Neural cell (in vitro differentiated cells): Measurements from ENCODE around the gene SMAD5. TPM values are rescaled to one million over a fixed set of nuclear protein-coding genes. Genes with fewer than 3 reads are reported as not detected.

Experiments used
- H2AFZ ChIP-seq: fragments of 200-600, 300-800 bp; sonication (generic), shearing (Covaris generic); 2 replicates; pipeline ENCODE4 v1.6.0; 2014; ENCODE audit warnings: low read depth, mild to moderate bottlenecking, antibody characterized with exemption, low read length, moderate library complexity
- H3F3A ChIP-seq: fragments of 200-600 bp; shearing (Covaris generic); 2 replicates; pipeline ENCODE4 v1.6.1; 2016; ENCODE audit warnings: mild to moderate bottlenecking, moderate library complexity, mixed read lengths, antibody characterized with exemption, low read length; ENCODE audit not compliant: insufficient read depth, poor library complexity, severe bottlenecking
- H3K27ac ChIP-seq: fragments of 200-600, 300-800 bp; sonication (generic), shearing (Covaris generic); 2 replicates; pipeline ENCODE4 v1.5.1; 2014; ENCODE audit warnings: mild to moderate bottlenecking, low read length, moderate library complexity
- H3K27me3 ChIP-seq: fragments of 300-800, 200-600 bp; sonication (generic), shearing (Covaris generic); 2 replicates; pipeline ENCODE4 v1.6.0; 2014; ENCODE audit warnings: mild to moderate bottlenecking, low read depth, low read length, moderate library complexity; ENCODE audit not compliant: insufficient read depth
- H3K36me3 ChIP-seq: fragments of 300-800, 200-600 bp; sonication (generic), shearing (Covaris generic); 2 replicates; pipeline ENCODE4 v1.5.1; 2014; ENCODE audit warnings: mild to moderate bottlenecking, antibody characterized with exemption, low read length, moderate library complexity; ENCODE audit not compliant: insufficient read depth
- H3K4me2 ChIP-seq: fragments of 300-800, 200-600 bp; sonication (generic), shearing (Covaris generic); 2 replicates; pipeline ENCODE4 v1.6.0; 2014; ENCODE audit warnings: mild to moderate bottlenecking, low read length
- H3K4me3 ChIP-seq: fragments of 300-800, 200-600 bp; sonication (generic), shearing (Covaris generic); 2 replicates; pipeline ENCODE4 v1.5.1; 2014; ENCODE audit warnings: mild to moderate bottlenecking, low read length, moderate library complexity
- H3K79me2 ChIP-seq: fragments of 200-600 bp; shearing (Covaris generic); replicated peaks from 2 replicates; pipeline ENCODE4 v1.6.0; 2014; ENCODE audit warnings: mild to moderate bottlenecking, low read length, moderate library complexity; ENCODE audit not compliant: insufficient read depth
- H3K9ac ChIP-seq: fragments of 300-800, 200-600 bp; sonication (generic), shearing (Covaris generic); 2 replicates; pipeline ENCODE4 v1.6.1; 2016; ENCODE audit warnings: mild to moderate bottlenecking, low read length, mixed read lengths
- H3K9me2 ChIP-seq: fragments of 200-600 bp; shearing (Covaris generic); 2 replicates; pipeline ENCODE4 v1.6.1; 2016; ENCODE audit warnings: mild to moderate bottlenecking, low read length, mixed read lengths; ENCODE audit not compliant: insufficient read depth
- H3K9me3 ChIP-seq: fragments of 200-600, 300-800 bp; sonication (generic), shearing (Covaris generic); 2 replicates; pipeline ENCODE4 v1.6.1; 2016; ENCODE audit warnings: mild to moderate bottlenecking, mixed run types, low read length, moderate library complexity, mixed read lengths
- H4K20me1 ChIP-seq: fragments of 200-600 bp; shearing (Covaris generic); 2 replicates; pipeline ENCODE4 v1.6.1; 2016; ENCODE audit warnings: mild to moderate bottlenecking, mixed run types; ENCODE audit not compliant: insufficient read depth
- CTCF ChIP-seq: fragments of 450-650 bp; IDR thresholded peaks from 2 replicates; pipeline ENCODE4 v1.5.1; 2014; ENCODE audit warnings: antibody characterized with exemption, mild to moderate bottlenecking, moderate library complexity; ENCODE audit not compliant: poor library complexity, severe bottlenecking
- EP300 ChIP-seq: fragments of 450-650 bp; conservative IDR thresholded peaks from 2 replicates; pipeline ENCODE4 v1.6.1; 2014; ENCODE audit warnings: antibody characterized with exemption, mild to moderate bottlenecking, moderate library complexity; ENCODE audit not compliant: poor library complexity, severe bottlenecking
- EZH2 ChIP-seq: fragments of 200-600, 300-800 bp; shearing (Covaris generic), sonication (generic); IDR thresholded peaks from 2 replicates; pipeline ENCODE4 v1.6.1; 2014; ENCODE audit warnings: antibody characterized with exemption, low read length, borderline replicate concordance, mild to moderate bottlenecking; ENCODE audit not compliant: insufficient read depth, poor library complexity, severe bottlenecking
- MXI1 ChIP-seq: fragments of 450-650 bp; conservative IDR thresholded peaks from 2 replicates; pipeline ENCODE4 v1.6.1; 2014; ENCODE audit warnings: antibody characterized with exemption, mild to moderate bottlenecking; ENCODE audit not compliant: poor library complexity, severe bottlenecking
- POLR2AphosphoS5 ChIP-seq: IDR thresholded peaks from 2 replicates; pipeline ENCODE4 v1.6.1; 2012
- RAD21 ChIP-seq: fragments of 450-650 bp; conservative IDR thresholded peaks from 2 replicates; pipeline ENCODE4 v1.6.1; 2014; ENCODE audit warnings: antibody characterized with exemption, mild to moderate bottlenecking, moderate library complexity
- REST ChIP-seq: IDR thresholded peaks from 2 replicates; pipeline ENCODE4 v1.6.1; 2012; ENCODE audit warnings: borderline replicate concordance
- SMC3 ChIP-seq: fragments of 450-650 bp; conservative IDR thresholded peaks from 2 replicates; pipeline ENCODE4 v1.6.1; 2014; ENCODE audit warnings: antibody characterized with exemption, mild to moderate bottlenecking, moderate library complexity; ENCODE audit not compliant: poor library complexity
- TAF1 ChIP-seq: IDR thresholded peaks from 2 replicates; pipeline ENCODE4 v1.6.1; 2012; ENCODE audit warnings: low read depth
- polyA plus RNA-seq: library from polyadenylated mRNA; depleted of rRNA; stranded (reverse); fragments of >200 nt; gene quantifications from 2 replicates; pipeline ENCODE4 v1.2.3, GENCODE V29; 2014

The SMAD5 gene
- polyA plus RNA-seq, 1 donor from 2014 or later: 26.3 TPM

- no peaks in the 10 kb centered on the region for H3K27me3 ChIP-seq
- no peak overlapping the region for H3K9ac ChIP-seq
- no peaks in the 10 kb centered on the region for H3K9me3 ChIP-seq
- H2AFZ ChIP-seq: no peak overlapping the region
- H3K9me2 ChIP-seq: no peaks in the 10 kb centered on the region
- H3K36me3 ChIP-seq: no peaks in the 10 kb centered on the region
- H4K20me1 ChIP-seq: no peaks in the 10 kb centered on the region
- no peak overlapping the region for H3K4me2 ChIP-seq
- H3F3A ChIP-seq: no peaks in the 10 kb centered on the region
- TF ChIP-seq REST (no peak), RAD21 (no peak), MXI1 (no peak), TAF1 (no peak), POLR2AphosphoS5 (no peak), SMC3 (no peak)
- no peak overlapping the region for H3K27ac ChIP-seq
- H3K79me2 ChIP-seq: peaks cover 63% of the 10 kb centered on the region
- no peak overlapping the region for H3K4me3 ChIP-seq
Observed at GRCh38 chr5:136143763-136144162, 11.1 kb downstream of the SMAD5 start.

GRCh38 chr5:136145030-136145429 is 12.4 kb downstream of the SMAD5 start:
- H3K4me2 ChIP-seq: no peak overlapping the region
- no peaks in the 10 kb centered on the region for H3F3A ChIP-seq
- TF ChIP-seq CTCF: no peak
- no peak for TF ChIP-seq RAD21
- TF ChIP-seq SMC3: no peak
- no peak for TF ChIP-seq MXI1
- TF ChIP-seq POLR2AphosphoS5: no peak
- TF ChIP-seq EZH2: no peak
- TF ChIP-seq EP300: no peak
- TF ChIP-seq TAF1: no peak
- TF ChIP-seq REST: no peak
- H2AFZ ChIP-seq: no peak overlapping the region
- H3K9me2 ChIP-seq: no peaks in the 10 kb centered on the region
- no peaks in the 10 kb centered on the region for H3K36me3 ChIP-seq
- no peak overlapping the region for H3K9ac ChIP-seq
- peaks cover 60% of the 10 kb centered on the region for H3K79me2 ChIP-seq
- H3K9me3 ChIP-seq: no peaks in the 10 kb centered on the region
- no peaks in the 10 kb centered on the region for H4K20me1 ChIP-seq
- H3K27ac ChIP-seq: no peak overlapping the region
- no peaks in the 10 kb centered on the region for H3K27me3 ChIP-seq
- no peak overlapping the region for H3K4me3 ChIP-seq
